GM21619 (cell line): ENCODE results near the gene TBC1D32.
"Not testable (repeated sequence)": the region's sequence is repeated elsewhere in the genome, so short reads cannot be mapped to it uniquely, and the experiment has no call there.

ENCODE experiments used
- ATAC-seq: cut with Tn5 transposase; IDR thresholded peaks from one replicate; pipeline ENCODE4 v1.9.1; 2021; ENCODE audit not compliant: unreplicated experiment

TBC1D32 gene

GRCh38 chr6:121334299-121335086 lies at the start of gene TBC1D32:
Gene TBC1D32, minus strand, starts transcription at chr6:121334480. Its CDS starts 50 bp downstream, at chr6:121334430.
- peak; percentile 88 for ATAC-seq

- ATAC-seq, result no peak
Observed at GRCh38 chr6:121383478-121383877, 49.2 kb upstream of the TBC1D32 start.

- no peak for ATAC-seq
Observed at GRCh38 chr6:121382467-121383121, 48.3 kb upstream of the TBC1D32 start.

- ATAC-seq, result no peak
Observed at GRCh38 chr6:121376411-121376810, 42.1 kb upstream of the TBC1D32 start.

GRCh38 chr6:121374219-121374618 lies 39.9 kb upstream of the TBC1D32 start:
- not testable (repeated sequence) for ATAC-seq

GRCh38 chr6:121365536-121366521 lies 31.5 kb upstream of the TBC1D32 start:
- no peak for ATAC-seq

GRCh38 chr6:121356575-121356974 lies 22.3 kb upstream of the TBC1D32 start:
- ATAC-seq, result no peak

- no peak for ATAC-seq
Observed at GRCh38 chr6:121354764-121355163, 20.5 kb upstream of the TBC1D32 start.

GRCh38 chr6:121352941-121353340 lies 18.7 kb upstream of the TBC1D32 start:
- ATAC-seq, result no peak

GRCh38 chr6:121351916-121352315 lies 17.6 kb upstream of the TBC1D32 start:
- no peak for ATAC-seq

- ATAC-seq, result no peak
Observed at GRCh38 chr6:121349596-121349995, 15.3 kb upstream of the TBC1D32 start.

GRCh38 chr6:121347484-121347883 lies 13.2 kb upstream of the TBC1D32 start:
- no peak for ATAC-seq

- ATAC-seq, result no peak
Observed at GRCh38 chr6:121344539-121344938, 10.3 kb upstream of the TBC1D32 start.

GRCh38 chr6:121339639-121340226 lies 5.5 kb upstream of the TBC1D32 start:
- ATAC-seq, result no peak

- no peak for ATAC-seq
Observed at GRCh38 chr6:121338956-121339355, 4.7 kb upstream of the TBC1D32 start.

- no peak for ATAC-seq
Observed at GRCh38 chr6:121338366-121338765, 4.1 kb upstream of the TBC1D32 start.

GRCh38 chr6:121335087-121336008 lies 1.1 kb upstream of the TBC1D32 start:
- ATAC-seq, result no peak

- not testable (repeated sequence) for ATAC-seq
Observed at GRCh38 chr6:121333694-121334093, 586 bp downstream of the TBC1D32 start.

GRCh38 chr6:121333196-121333595 lies 1.1 kb downstream of the TBC1D32 start:
- no peak for ATAC-seq

- no peak for ATAC-seq
Observed at GRCh38 chr6:121330516-121330915, 3.8 kb downstream of the TBC1D32 start.
